H1 (cell line): ENCODE data around the gene PEX26. TPM values are rescaled to one million over a fixed set of nuclear protein-coding genes. Genes with fewer than 3 reads are reported as not detected.

ENCODE experiments used
- CBX8 ChIP-seq: fragments of 300-800, 300-1000 bp; sonication (generic); IDR thresholded peaks from 2 replicates; pipeline ENCODE4 v1.7.1; 2016; ENCODE audit warnings: low read depth, low read length, borderline replicate concordance
- KDM5A ChIP-seq: fragments of 200-600 bp; IDR thresholded peaks from 2 replicates; pipeline ENCODE4 v1.7.1; 2012; ENCODE audit warnings: mild to moderate bottlenecking, low read length, inconsistent platforms, mixed read lengths
- RFX5 ChIP-seq: IDR thresholded peaks from 2 replicates; pipeline ENCODE4 v1.6.1; 2011; ENCODE audit warnings: low read depth, low read length, improper control_type of control experiment, borderline replicate concordance
- polyA plus RNA-seq, 7 experiments: library from polyadenylated mRNA; depleted of rRNA in 3 of 7; stranded (reverse) in 5 of 7; unstranded in 2 of 7; fragments of >200 nt in 5 of 7; fragments of 200-250 nt in 2 of 7; gene quantifications; 1 replicate in 5 of 7; 2 replicates in 1 of 7; 4 replicates in 1 of 7; pipeline versions ENCODE4 v1.2.1 to v1.2.3, GENCODE V29; 2011 to 2013; ENCODE audit warnings: missing spikeins in 2 of 7, mixed read lengths in 2 of 7
- total RNA-seq: library from RNA; stranded (reverse); fragmentation: NEBNext Ultra II Directional; extraction: Animal tissue kit (Norgen Biotek cat#: 25700); gene quantifications from 2 replicates; pipeline ENCODE4 v1.2.1, GENCODE V29; 2021
- TF ChIP-seq, protein P1 (sequence below): IDR thresholded peaks from 2 replicates; pipeline ENCODE4 v1.6.1; 2011; ENCODE audit warnings: low read length, improper control_type of control experiment
- TF ChIP-seq, protein P2 (sequence below): IDR thresholded peaks from 2 replicates; pipeline ENCODE4 v1.6.1; 2012; ENCODE audit warnings: inconsistent platforms

The PEX26 gene
- total and polyA plus RNA-seq, 2 of the 8 experiments (the other 6 are each of a cell fraction or from before 2014, with no cell fraction given): 33.1 to 49.0 TPM

DNA sequence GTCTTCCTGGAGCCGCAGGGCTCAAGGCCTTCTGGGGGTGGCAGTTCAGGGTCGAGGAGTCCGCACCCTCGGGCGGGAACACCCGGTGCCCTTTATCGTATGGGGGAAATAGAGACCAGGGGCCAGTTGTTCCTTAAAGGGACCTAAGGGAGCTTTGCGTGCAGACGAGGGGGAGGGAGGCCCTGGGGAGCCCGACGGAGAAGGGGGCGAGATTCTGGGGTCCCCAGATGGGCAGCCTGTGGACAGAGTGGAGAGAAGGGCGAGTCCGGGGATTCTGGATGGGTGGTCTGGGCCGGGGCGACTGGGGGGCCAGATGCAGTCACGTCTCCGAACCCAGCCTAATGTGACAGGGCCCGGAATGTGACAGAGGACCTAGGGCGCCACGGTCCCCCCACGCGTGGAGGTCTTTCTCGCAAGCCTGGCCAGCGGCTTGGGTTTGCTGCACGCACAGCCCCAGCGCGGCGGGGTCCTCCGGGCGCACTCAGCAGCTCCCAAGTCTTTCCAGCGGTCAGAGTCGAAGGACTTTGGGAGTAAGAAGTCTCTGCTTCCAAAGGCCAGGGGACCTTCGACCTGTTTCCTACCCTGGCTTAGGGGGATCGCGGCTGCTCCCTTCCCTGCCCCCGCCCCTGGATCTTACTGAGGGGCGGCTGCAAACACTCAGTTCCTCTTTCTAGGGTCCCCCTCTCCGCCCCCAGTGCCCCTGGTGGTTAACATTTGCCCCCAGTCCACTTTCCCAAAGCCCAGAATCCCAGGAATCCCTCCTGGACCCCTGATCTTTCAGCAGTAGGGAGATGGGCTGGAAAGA is 33.4 kb downstream of the PEX26 start (continued):
- TF ChIP-seq, protein P1, sequence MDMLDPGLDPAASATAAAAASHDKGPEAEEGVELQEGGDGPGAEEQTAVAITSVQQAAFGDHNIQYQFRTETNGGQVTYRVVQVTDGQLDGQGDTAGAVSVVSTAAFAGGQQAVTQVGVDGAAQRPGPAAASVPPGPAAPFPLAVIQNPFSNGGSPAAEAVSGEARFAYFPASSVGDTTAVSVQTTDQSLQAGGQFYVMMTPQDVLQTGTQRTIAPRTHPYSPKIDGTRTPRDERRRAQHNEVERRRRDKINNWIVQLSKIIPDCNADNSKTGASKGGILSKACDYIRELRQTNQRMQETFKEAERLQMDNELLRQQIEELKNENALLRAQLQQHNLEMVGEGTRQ: no peak
- TF ChIP-seq CBX8: no peak
- TF ChIP-seq KDM5A: no peak
- TF ChIP-seq, protein P2, sequence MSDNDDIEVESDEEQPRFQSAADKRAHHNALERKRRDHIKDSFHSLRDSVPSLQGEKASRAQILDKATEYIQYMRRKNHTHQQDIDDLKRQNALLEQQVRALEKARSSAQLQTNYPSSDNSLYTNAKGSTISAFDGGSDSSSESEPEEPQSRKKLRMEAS: no peak
- TF ChIP-seq RFX5: no peak
